HL-60 (cell line): ENCODE data around the gene JUN.

Experiments
- TF ChIP-seq, protein P1 (sequence below): IDR thresholded peaks from one replicate; pipeline ENCODE4 v1.5.1; 2011; ENCODE audit warnings: low read length, control low read depth, inconsistent platforms; ENCODE audit not compliant: insufficient read depth
- TF ChIP-seq, protein P2 (sequence below): IDR thresholded peaks from 2 replicates; pipeline ENCODE4 v1.6.1; 2012; ENCODE audit warnings: low read depth; ENCODE audit not compliant: insufficient replicate concordance

DNA sequence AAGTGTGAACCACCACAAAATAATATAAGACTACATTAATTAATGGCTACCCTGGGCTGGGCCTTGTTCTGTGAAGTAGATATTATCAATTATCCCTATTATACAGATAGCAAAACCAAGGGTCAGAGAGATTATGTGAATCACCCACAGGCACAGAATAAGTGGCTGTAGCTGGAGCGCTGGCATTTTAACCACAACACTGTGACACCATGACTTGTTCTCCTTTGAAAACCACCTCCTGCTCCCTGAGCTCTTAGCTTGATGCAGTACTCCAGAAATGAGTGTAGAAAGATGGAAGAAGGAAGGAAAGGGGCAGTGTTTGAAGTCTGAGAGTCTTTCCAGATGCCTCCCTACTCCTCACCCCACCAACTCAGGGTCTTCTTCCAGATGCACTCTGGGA lies 29.5 kb upstream of the JUN start:
- TF ChIP-seq, protein P1, sequence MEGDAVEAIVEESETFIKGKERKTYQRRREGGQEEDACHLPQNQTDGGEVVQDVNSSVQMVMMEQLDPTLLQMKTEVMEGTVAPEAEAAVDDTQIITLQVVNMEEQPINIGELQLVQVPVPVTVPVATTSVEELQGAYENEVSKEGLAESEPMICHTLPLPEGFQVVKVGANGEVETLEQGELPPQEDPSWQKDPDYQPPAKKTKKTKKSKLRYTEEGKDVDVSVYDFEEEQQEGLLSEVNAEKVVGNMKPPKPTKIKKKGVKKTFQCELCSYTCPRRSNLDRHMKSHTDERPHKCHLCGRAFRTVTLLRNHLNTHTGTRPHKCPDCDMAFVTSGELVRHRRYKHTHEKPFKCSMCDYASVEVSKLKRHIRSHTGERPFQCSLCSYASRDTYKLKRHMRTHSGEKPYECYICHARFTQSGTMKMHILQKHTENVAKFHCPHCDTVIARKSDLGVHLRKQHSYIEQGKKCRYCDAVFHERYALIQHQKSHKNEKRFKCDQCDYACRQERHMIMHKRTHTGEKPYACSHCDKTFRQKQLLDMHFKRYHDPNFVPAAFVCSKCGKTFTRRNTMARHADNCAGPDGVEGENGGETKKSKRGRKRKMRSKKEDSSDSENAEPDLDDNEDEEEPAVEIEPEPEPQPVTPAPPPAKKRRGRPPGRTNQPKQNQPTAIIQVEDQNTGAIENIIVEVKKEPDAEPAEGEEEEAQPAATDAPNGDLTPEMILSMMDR = no peak
- TF ChIP-seq, protein P2, sequence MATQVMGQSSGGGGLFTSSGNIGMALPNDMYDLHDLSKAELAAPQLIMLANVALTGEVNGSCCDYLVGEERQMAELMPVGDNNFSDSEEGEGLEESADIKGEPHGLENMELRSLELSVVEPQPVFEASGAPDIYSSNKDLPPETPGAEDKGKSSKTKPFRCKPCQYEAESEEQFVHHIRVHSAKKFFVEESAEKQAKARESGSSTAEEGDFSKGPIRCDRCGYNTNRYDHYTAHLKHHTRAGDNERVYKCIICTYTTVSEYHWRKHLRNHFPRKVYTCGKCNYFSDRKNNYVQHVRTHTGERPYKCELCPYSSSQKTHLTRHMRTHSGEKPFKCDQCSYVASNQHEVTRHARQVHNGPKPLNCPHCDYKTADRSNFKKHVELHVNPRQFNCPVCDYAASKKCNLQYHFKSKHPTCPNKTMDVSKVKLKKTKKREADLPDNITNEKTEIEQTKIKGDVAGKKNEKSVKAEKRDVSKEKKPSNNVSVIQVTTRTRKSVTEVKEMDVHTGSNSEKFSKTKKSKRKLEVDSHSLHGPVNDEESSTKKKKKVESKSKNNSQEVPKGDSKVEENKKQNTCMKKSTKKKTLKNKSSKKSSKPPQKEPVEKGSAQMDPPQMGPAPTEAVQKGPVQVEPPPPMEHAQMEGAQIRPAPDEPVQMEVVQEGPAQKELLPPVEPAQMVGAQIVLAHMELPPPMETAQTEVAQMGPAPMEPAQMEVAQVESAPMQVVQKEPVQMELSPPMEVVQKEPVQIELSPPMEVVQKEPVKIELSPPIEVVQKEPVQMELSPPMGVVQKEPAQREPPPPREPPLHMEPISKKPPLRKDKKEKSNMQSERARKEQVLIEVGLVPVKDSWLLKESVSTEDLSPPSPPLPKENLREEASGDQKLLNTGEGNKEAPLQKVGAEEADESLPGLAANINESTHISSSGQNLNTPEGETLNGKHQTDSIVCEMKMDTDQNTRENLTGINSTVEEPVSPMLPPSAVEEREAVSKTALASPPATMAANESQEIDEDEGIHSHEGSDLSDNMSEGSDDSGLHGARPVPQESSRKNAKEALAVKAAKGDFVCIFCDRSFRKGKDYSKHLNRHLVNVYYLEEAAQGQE = no peak
